Left ventricle myocardium inferior (tissue), 1 donor: ENCODE results near the gene MUC13. TPM values are rescaled to one million over a fixed set of nuclear protein-coding genes. Genes with fewer than 3 reads are reported as not detected.

Experiments
- DNase-seq: peaks from one replicate; pipeline ENCODE4 v3.0.0-alpha.2; 2020
- H3K27ac ChIP-seq: fragments of 200-600 bp; replicated peaks from 2 replicates; pipeline ENCODE4 v1.8.0; 2021
- H3K27me3 ChIP-seq: fragments of 200-600 bp; 2 replicates; pipeline ENCODE4 v1.8.0; 2021; ENCODE audit warnings: low read depth
- H3K36me3 ChIP-seq: fragments of 200-600 bp; 2 replicates; pipeline ENCODE4 v1.8.0; 2021
- H3K4me1 ChIP-seq: fragments of 200-600 bp; 2 replicates; pipeline ENCODE4 v1.8.0; 2021
- H3K4me3 ChIP-seq: fragments of 200-600 bp; 2 replicates; pipeline ENCODE4 v1.8.0; 2021; ENCODE audit warnings: mild to moderate bottlenecking, moderate library complexity
- H3K9me3 ChIP-seq: fragments of 200-600 bp; replicated peaks from 2 replicates; pipeline ENCODE4 v1.8.0; 2021
- intact Hi-C: fragments of 100-400 bp; cut with micrococcal nuclease; formaldehyde crosslinking; loops from one replicate; pipeline ENCODE4 v1.11.0; 2022
- total RNA-seq: library from RNA; stranded (reverse); fragmentation: NEBNext Ultra II Directional; extraction: Animal tissue kit (Norgen Biotek cat#: 25700); gene quantifications from one replicate; pipeline ENCODE4 v1.2.1, GENCODE V29; 2021
- TF ChIP-seq, protein P1 (sequence below): fragments of 200-600 bp; IDR thresholded peaks from 2 replicates; pipeline ENCODE4 v1.8.0; 2021; ENCODE audit warnings: antibody characterized with exemption, mild to moderate bottlenecking, borderline replicate concordance
- donor health status: DM: no; HTN: yes; CAD: no; lungs with severe emphysema.

The MUC13 gene
- total RNA-seq, 1 donor from 2014 or later: 0.08 TPM

DNA sequence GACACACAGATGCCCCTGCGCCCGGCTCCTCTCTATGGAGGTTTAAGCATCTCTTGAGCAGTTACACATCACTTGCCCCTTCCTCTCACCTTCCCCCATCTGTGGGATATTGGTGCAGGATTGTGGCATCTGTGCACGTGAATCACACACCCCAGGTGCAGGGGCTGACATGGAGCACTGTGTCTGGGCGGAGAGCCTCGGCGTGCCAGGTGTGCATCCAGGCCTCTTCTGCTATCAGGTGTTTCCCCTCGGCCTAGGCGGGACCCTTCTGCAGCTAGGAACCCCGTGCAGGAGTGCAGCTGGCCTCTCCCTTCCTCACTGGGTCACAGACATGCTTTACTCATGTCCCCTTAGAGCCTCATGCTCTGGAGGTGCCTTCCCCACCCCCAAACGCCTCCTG lies 33.4 kb upstream of the MUC13 start:
- Histone ChIP-seq H3K4me1 (peaks cover 70% of the 10 kb centered on the region), H3K36me3 (peaks cover 46% of the 10 kb centered on the region), H3K27ac (peak overlapping the region; percentile 37), H3K9me3 (no peaks in the 10 kb centered on the region), H3K27me3 (no peaks in the 10 kb centered on the region), H3K4me3 (no peak overlapping the region)
- TF ChIP-seq, protein P1, sequence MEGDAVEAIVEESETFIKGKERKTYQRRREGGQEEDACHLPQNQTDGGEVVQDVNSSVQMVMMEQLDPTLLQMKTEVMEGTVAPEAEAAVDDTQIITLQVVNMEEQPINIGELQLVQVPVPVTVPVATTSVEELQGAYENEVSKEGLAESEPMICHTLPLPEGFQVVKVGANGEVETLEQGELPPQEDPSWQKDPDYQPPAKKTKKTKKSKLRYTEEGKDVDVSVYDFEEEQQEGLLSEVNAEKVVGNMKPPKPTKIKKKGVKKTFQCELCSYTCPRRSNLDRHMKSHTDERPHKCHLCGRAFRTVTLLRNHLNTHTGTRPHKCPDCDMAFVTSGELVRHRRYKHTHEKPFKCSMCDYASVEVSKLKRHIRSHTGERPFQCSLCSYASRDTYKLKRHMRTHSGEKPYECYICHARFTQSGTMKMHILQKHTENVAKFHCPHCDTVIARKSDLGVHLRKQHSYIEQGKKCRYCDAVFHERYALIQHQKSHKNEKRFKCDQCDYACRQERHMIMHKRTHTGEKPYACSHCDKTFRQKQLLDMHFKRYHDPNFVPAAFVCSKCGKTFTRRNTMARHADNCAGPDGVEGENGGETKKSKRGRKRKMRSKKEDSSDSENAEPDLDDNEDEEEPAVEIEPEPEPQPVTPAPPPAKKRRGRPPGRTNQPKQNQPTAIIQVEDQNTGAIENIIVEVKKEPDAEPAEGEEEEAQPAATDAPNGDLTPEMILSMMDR: no peak
- intact Hi-C loops: no loop called here
- no peak for DNase-seq

DNA sequence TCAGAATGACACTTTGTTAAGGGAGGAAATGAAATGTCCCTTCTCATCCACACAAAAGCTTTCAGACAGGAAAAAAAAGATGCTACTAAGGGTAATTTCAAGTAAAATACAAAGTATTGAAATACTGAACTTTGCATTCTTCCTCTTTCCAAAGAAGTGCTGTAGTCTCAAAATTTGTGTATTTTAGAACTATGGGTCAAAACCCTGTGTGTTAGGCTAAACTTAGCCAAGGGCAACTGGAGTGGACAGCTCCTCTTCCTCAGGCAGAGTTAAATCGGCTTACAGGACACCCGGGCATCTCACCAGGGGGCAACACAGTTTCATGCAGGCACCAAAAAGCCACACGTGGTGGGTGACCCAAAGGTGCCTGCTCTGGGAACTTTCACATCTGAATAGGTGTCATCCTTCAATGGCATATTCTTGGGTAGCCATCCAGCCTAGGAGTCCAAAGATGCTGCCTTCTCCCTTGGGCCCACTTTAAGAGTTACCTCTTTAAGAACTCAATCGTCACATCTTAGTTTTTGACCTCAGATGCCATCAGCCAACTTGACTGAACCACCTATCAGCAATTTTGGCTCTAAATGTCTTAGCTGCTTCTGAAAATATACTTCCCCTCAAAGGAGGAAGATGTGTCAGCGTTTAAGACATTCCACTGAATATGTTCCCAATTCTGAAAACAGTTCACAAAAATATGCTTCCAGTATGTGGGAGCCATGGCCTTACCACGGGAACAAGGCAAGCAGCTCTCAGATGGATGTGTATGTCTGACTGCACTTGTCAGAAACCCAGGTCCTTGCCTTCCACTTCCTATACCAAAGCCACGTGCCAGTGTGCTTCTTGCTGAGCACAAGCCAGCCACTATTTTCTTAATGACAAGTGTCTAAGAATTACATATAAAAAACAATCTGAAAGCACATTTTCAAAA lies 32.2 kb upstream of the MUC13 start:
- no peak for DNase-seq
- Histone ChIP-seq H3K27ac (no peak overlapping the region), H3K9me3 (no peaks in the 10 kb centered on the region), H3K4me3 (no peak overlapping the region), H3K4me1 (peaks cover 64% of the 10 kb centered on the region), H3K27me3 (no peaks in the 10 kb centered on the region), H3K36me3 (peaks cover 34% of the 10 kb centered on the region)
- TF ChIP-seq, protein P1: no peak
- intact Hi-C loops: no loop called here

DNA sequence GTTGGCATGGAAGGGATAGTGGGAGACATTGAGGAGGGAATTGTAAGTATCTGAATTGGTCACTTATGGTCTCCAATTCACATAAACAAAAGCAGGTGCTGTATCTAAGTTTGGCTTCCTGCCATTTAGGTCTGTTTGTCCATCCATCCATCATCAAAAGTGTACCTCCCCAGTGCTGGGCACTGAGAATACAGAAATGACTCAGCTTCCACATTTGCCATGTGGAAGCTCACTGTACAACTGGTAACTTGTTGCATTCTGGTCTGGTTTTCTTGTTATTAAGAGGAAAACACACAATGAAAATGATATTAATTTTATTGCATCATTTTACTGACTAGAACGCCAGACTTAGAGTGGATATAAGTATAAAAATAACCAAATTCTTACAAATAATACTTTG lies 30.9 kb upstream of the MUC13 start:
- H3K4me1 ChIP-seq: peaks cover 63% of the 10 kb centered on the region
- DNase-seq: no peak
- peaks cover 21% of the 10 kb centered on the region for H3K36me3 ChIP-seq
- no peak overlapping the region for H3K4me3 ChIP-seq
- H3K9me3 ChIP-seq: no peaks in the 10 kb centered on the region
- H3K27ac ChIP-seq: no peak overlapping the region
- no peaks in the 10 kb centered on the region for H3K27me3 ChIP-seq
- TF ChIP-seq, protein P1: no peak
- intact Hi-C loops: no loop called here

DNA sequence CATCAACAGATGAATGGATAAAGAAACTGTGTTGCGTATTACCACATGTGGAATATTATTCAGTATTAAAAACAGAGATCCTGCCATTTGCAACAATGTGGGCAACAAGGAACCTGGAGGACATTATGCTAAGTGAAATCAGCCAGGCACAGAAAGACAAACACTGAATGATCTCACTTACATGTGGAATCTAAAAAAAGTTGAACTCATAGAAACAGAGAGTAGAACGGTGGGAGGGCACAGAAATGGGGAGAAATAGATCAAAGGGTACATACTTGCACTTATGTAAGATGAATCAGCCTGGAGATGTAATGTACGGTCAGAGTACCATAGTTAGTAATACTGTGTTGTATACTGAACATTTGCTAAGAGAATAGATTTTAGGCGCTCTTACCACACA lies 29.8 kb upstream of the MUC13 start:
- intact Hi-C loops: no loop called here
- Histone ChIP-seq H3K36me3 (peaks cover 11% of the 10 kb centered on the region), H3K9me3 (no peaks in the 10 kb centered on the region), H3K4me3 (no peak overlapping the region), H3K4me1 (peaks cover 53% of the 10 kb centered on the region), H3K27me3 (no peaks in the 10 kb centered on the region), H3K27ac (peak overlapping the region; percentile 54)
- no peak for DNase-seq
- TF ChIP-seq, protein P1: no peak

DNA sequence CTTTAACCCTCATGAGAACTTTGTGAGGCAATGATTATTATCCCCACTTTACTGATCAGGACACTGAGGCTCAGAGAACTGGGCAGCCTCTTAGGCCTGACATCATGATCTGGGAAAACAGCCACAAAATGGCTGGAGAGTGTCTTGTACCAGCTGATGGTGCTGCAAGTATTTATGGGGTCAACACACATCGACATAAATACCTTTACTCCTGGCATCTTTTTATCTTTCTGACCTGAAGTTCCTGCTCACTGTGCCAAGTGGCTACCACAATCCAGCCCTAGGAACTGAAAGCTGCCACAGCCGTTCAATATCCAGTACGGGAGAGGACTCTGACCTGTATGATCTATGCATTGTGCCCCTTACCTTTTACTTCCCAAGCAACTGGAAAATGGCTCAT lies 29.2 kb upstream of the MUC13 start:
- Histone ChIP-seq H3K27me3 (no peaks in the 10 kb centered on the region), H3K27ac (peak overlapping the region; percentile 54), H3K9me3 (no peaks in the 10 kb centered on the region), H3K36me3 (peaks cover 4% of the 10 kb centered on the region), H3K4me1 (peaks cover 47% of the 10 kb centered on the region), H3K4me3 (no peak overlapping the region)
- no peak for DNase-seq
- TF ChIP-seq, protein P1: no peak
- intact Hi-C loops: no loop called here
